Measurements from ENCODE around the gene CHSY1.

CHSY1 gene

GRCh38 chr15:101267320-101268104 is 15.7 kb upstream of the CHSY1 start:
- DNase-seq (ENCODE audit: low read depth in 3 of 3), result no peak

GRCh38 chr15:101266787-101267186 is 14.9 kb upstream of the CHSY1 start:
- no peak for DNase-seq (ENCODE audit: low read depth in 3 of 3)

GRCh38 chr15:101266034-101266433 is 14.2 kb upstream of the CHSY1 start:
- DNase-seq (ENCODE audit: low read depth in 3 of 3), result no peak

GRCh38 chr15:101264911-101265641 is 13.2 kb upstream of the CHSY1 start:
- DNase-seq (ENCODE audit: low read depth in 3 of 3), result no peak

GRCh38 chr15:101264011-101264410 is 12.2 kb upstream of the CHSY1 start:
- no peak for DNase-seq (ENCODE audit: low read depth in 3 of 3)

- DNase-seq (ENCODE audit: low read depth in 3 of 3), result no peak
Observed at GRCh38 chr15:101262551-101262950, 10.7 kb upstream of the CHSY1 start.

- DNase-seq (ENCODE audit: low read depth in 3 of 3), result no peak
Observed at GRCh38 chr15:101258238-101259144, 6.6 kb upstream of the CHSY1 start.

GRCh38 chr15:101256757-101257156 is 4.9 kb upstream of the CHSY1 start:
- no peak for DNase-seq (ENCODE audit: low read depth in 3 of 3)

- DNase-seq (ENCODE audit: low read depth in 3 of 3), result no peak
Observed at GRCh38 chr15:101255615-101256241, 3.9 kb upstream of the CHSY1 start.

GRCh38 chr15:101255051-101255395 is 3.2 kb upstream of the CHSY1 start:
- DNase-seq (ENCODE audit: low read depth in 3 of 3), result no peak

GRCh38 chr15:101254157-101255050 is 2.6 kb upstream of the CHSY1 start:
- no peak for DNase-seq (ENCODE audit: low read depth in 3 of 3)

- no peak for DNase-seq (ENCODE audit: low read depth in 3 of 3)
Observed at GRCh38 chr15:101252836-101253235, 988 bp upstream of the CHSY1 start.

GRCh38 chr15:101250873-101251829 is 697 bp downstream of the CHSY1 start:
- DNase-seq (ENCODE audit: low read depth in 3 of 3), result peak in 1 of 3 donors; percentile 31

- no peak for DNase-seq (ENCODE audit: low read depth in 3 of 3)
Observed at GRCh38 chr15:101250341-101250831, 1.5 kb downstream of the CHSY1 start.

- no peak for DNase-seq (ENCODE audit: low read depth in 3 of 3)
Observed at GRCh38 chr15:101248274-101248673, 3.6 kb downstream of the CHSY1 start.

GRCh38 chr15:101246824-101247745 is 4.8 kb downstream of the CHSY1 start:
- DNase-seq (ENCODE audit: low read depth in 3 of 3), result no peak

- no peak for DNase-seq (ENCODE audit: low read depth in 3 of 3)
Observed at GRCh38 chr15:101246391-101246790, 5.5 kb downstream of the CHSY1 start.
